Prostate gland (tissue), 2 donors: ENCODE results near the gene BAIAP2L1. TPM values are rescaled to one million over a fixed set of nuclear protein-coding genes. Genes with fewer than 3 reads are reported as not detected.
"Not testable (repeated sequence)": the region's sequence is repeated elsewhere in the genome, so short reads cannot be mapped to it uniquely, and the experiment has no call there.

Source experiments
- DNase-seq: peaks from one replicate; pipeline ENCODE4 v3.0.0-alpha.2; 2019; ENCODE audit warnings: low spot score
- H3K27ac ChIP-seq, 2 donors: fragments of 200-600 bp; sonication (generic); 2 replicates each; pipeline ENCODE4 v1.5.1; 2017 to 2019
- H3K27me3 ChIP-seq: fragments of 200-600 bp; sonication (generic); replicated peaks from 2 replicates; pipeline ENCODE4 v1.5.1; 2019; ENCODE audit not compliant: insufficient read depth
- H3K36me3 ChIP-seq, 2 donors: fragments of 200-600 bp; sonication (generic); 1 replicate in 1 of 2; 2 replicates in 1 of 2; pipeline versions ENCODE4 v1.5.1 to v1.8.1; 2017 to 2019
- H3K4me1 ChIP-seq: fragments of 200-600 bp; sonication (generic); replicated peaks from 2 replicates; pipeline ENCODE4 v1.5.1; 2019
- H3K4me3 ChIP-seq, 2 donors: fragments of 200-600 bp; sonication (generic); 2 replicates each; pipeline ENCODE4 v1.5.1; 2017 to 2019
- H3K9me3 ChIP-seq: fragments of 200-600 bp; sonication (generic); 2 replicates; pipeline ENCODE4 v1.5.1; 2017
- CTCF ChIP-seq, 4 experiments: fragments of 200-600 bp in 2 of 4; fragments of 450-650 bp in 2 of 4; sonication (generic) in 2 of 4; IDR thresholded peaks; 1 replicate in 3 of 4; 2 replicates in 1 of 4; pipeline ENCODE4 v1.5.1; 2016 to 2019; ENCODE audit warnings: antibody characterized with exemption in 4 of 4, mild to moderate bottlenecking in 2 of 4, moderate library complexity in 2 of 4
- POLR2A ChIP-seq: fragments of 450-650 bp; IDR thresholded peaks from one replicate; pipeline ENCODE4 v1.6.1; 2016; ENCODE audit warnings: antibody characterized with exemption, mild to moderate bottlenecking
- POLR2AphosphoS5 ChIP-seq: sonication (generic); formaldehyde crosslinking; IDR thresholded peaks from one replicate; pipeline ENCODE4 v1.6.1; 2017; ENCODE audit warnings: antibody characterized with exemption
- WGBS: methylation state at CpG from one replicate; pipeline ENCODE4 v1.1.5; 2018; 5-methylcytosine and 5-hydroxymethylcytosine counted together
- intact Hi-C: fragments of 100-400 bp; cut with DNase I; formaldehyde crosslinking; loops from one replicate; pipeline ENCODE4 v1.14.2; 2022
- total RNA-seq, 2 donors: library from RNA; depleted of rRNA; stranded (reverse); fragments of >200 nt; gene quantifications; one replicate each; pipeline ENCODE4 v1.1.0, GENCODE V29; 2016

BAIAP2L1 gene, protein sequence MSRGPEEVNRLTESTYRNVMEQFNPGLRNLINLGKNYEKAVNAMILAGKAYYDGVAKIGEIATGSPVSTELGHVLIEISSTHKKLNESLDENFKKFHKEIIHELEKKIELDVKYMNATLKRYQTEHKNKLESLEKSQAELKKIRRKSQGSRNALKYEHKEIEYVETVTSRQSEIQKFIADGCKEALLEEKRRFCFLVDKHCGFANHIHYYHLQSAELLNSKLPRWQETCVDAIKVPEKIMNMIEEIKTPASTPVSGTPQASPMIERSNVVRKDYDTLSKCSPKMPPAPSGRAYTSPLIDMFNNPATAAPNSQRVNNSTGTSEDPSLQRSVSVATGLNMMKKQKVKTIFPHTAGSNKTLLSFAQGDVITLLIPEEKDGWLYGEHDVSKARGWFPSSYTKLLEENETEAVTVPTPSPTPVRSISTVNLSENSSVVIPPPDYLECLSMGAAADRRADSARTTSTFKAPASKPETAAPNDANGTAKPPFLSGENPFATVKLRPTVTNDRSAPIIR
- 10 to 100 TPM; 24.7 to 41.6 TPM for total RNA-seq

GRCh38 chr7:98400542-98401340 lies at the start of gene BAIAP2L1:
Gene BAIAP2L1 (minus strand): TSS chr7:98401090. CDS start chr7:98400852, 238 bp downstream.
- H3K27me3 ChIP-seq = no peaks in the 10 kb centered on the region
- H3K27ac ChIP-seq = peak within 1 kb of the TSS; percentile 91 to 97
- WGBS = under 1% methylated on average over 36 of the region's 76 CpGs
- peak within 1 kb of the TSS; percentile 71 to 89 for H3K4me3 ChIP-seq
- peak; percentile 97 for DNase-seq
- intact Hi-C loops = loop anchor here (5.0 kb wide), 1 partner anchor 113 kb away; no protein-coding TSS in a partner anchor
- no peaks in the 10 kb centered on the region for H3K9me3 ChIP-seq
- no peaks in the 10 kb centered on the region for H3K36me3 ChIP-seq
- TF ChIP-seq POLR2AphosphoS5 (peak; percentile 43), CTCF (IDR thresholded peaks at IDR 0.05) (no peak), POLR2A (peak; percentile 95)
- no peaks in the 10 kb centered on the region for H3K4me1 ChIP-seq

- H3K27ac ChIP-seq = no peak overlapping the region
- 46% methylated on average over 7 of the region's 7 CpGs for WGBS
- no peaks in the 10 kb centered on the region for H3K9me3 ChIP-seq
- no peaks in the 10 kb centered on the region for H3K4me1 ChIP-seq
- no peaks in the 10 kb centered on the region for H3K36me3 ChIP-seq
- H3K4me3 ChIP-seq = no peak overlapping the region
- intact Hi-C loops = no loop called here
- TF ChIP-seq POLR2A (no peak), CTCF (IDR thresholded peaks at IDR 0.05) (no peak), POLR2AphosphoS5 (no peak)
- H3K27me3 ChIP-seq = no peaks in the 10 kb centered on the region
- DNase-seq = no peak
These were observed 47.9 kb upstream of the BAIAP2L1 start for GRCh38 chr7:98448766-98449165.

- H3K27ac ChIP-seq, H3K27me3 ChIP-seq, H3K4me3 ChIP-seq, H3K9me3 ChIP-seq, H3K36me3 ChIP-seq, intact Hi-C loops, DNase-seq, H3K4me1 ChIP-seq: not testable (repeated sequence)
- WGBS = 84% methylated on average over 2 of the region's 2 CpGs
These were observed 40.1 kb upstream of the BAIAP2L1 start for GRCh38 chr7:98440992-98441391.

DNA sequence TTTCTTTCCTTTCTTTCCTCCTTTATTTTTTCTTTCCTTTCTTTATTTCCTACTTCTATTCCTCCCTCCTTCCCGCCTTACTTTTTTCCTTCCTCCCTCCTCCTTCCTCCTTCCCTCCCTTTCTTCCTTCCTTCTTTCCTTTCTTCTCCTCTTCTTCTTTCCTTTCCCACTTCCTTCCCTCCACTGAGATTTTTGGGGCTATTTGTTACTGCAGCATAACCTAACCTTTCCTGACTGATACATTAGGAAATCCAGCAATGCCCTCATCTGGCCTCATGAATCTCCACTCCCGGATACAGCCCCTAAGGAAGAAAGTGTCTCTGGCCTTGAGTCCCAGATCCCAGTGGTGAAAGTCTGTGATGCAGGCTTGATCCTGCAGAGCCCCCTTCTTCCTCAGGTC lies 38.6 kb upstream of the BAIAP2L1 start:
- H3K4me1 ChIP-seq = no peaks in the 10 kb centered on the region
- no peak overlapping the region for H3K4me3 ChIP-seq
- intact Hi-C loops = loop anchor here (10.0 kb wide), 1 partner anchor 305 kb away; no protein-coding TSS in a partner anchor
- H3K36me3 ChIP-seq = no peaks in the 10 kb centered on the region
- H3K9me3 ChIP-seq = no peaks in the 10 kb centered on the region
- no peaks in the 10 kb centered on the region for H3K27me3 ChIP-seq
- H3K27ac ChIP-seq = no peak overlapping the region
- no peak for DNase-seq
- 38% methylated on average over 2 of the region's 2 CpGs for WGBS
- TF ChIP-seq POLR2A (no peak), POLR2AphosphoS5 (no peak), CTCF (IDR thresholded peaks at IDR 0.05) (no peak)

GRCh38 chr7:98434087-98434486 lies 33.2 kb upstream of the BAIAP2L1 start:
- WGBS = 85% methylated on average over 10 of the region's 10 CpGs

More at GRCh38 chr7:98434087-98434486, 33.2 kb upstream of the BAIAP2L1 start:
- no peaks in the 10 kb centered on the region for H3K36me3 ChIP-seq
- no peak overlapping the region for H3K4me3 ChIP-seq
- DNase-seq = no peak
- no peak overlapping the region for H3K27ac ChIP-seq
- H3K9me3 ChIP-seq = no peaks in the 10 kb centered on the region
- H3K27me3 ChIP-seq = no peaks in the 10 kb centered on the region
- TF ChIP-seq CTCF (IDR thresholded peaks at IDR 0.05) (no peak), POLR2AphosphoS5 (no peak), POLR2A (no peak)
- intact Hi-C loops = loop anchor here (10.0 kb wide), 1 partner anchor 311 kb away; no protein-coding TSS in a partner anchor
- no peaks in the 10 kb centered on the region for H3K4me1 ChIP-seq
